NCI-H1048 (cell line): ENCODE data around the gene CPSF3.

Experiments used
- DNase-seq: peaks from one replicate; lab custom pipeline; 2025; lab: John Stamatoyannopoulos, UW

CPSF3 gene

DNA sequence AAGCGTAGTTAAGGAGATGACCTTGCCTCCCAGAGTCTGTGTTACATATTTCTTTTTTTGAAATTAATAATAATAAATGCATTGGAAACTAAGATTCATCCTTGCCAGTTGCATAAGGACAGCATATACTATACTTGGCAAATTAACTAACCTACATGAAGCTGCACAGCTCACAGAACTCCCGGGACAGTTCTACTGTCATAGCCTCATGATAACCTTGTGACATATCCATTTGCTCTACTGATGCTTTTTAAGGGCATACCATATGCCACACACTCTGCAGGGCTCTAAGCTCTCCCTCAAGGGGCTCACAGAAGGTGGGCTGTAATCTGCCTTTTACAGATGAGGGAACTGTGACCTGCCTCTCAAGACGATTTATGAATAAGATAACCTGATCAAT is 3.9 kb upstream of the CPSF3 start:
- no peak for DNase-seq

DNA sequence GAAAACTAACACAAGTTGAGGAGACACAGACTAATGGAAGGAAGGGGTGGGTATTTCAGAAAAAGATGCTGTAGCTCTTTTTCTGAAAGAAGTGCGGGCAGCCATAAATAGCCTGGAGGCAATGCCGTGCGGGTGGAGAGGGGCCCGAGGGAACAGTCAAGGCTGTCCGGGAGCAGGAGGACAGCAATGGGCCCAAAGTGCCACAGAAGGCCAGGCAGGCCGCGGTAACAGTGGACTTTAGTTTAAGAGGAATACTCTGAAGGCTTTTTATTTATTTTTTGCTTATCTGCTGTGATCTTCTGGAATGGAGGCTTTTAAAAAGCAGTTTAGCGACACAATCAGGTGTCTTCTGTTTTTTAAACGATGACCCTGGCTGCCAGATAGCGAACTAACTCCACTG is 3.0 kb upstream of the CPSF3 start:
- no peak for DNase-seq

DNA sequence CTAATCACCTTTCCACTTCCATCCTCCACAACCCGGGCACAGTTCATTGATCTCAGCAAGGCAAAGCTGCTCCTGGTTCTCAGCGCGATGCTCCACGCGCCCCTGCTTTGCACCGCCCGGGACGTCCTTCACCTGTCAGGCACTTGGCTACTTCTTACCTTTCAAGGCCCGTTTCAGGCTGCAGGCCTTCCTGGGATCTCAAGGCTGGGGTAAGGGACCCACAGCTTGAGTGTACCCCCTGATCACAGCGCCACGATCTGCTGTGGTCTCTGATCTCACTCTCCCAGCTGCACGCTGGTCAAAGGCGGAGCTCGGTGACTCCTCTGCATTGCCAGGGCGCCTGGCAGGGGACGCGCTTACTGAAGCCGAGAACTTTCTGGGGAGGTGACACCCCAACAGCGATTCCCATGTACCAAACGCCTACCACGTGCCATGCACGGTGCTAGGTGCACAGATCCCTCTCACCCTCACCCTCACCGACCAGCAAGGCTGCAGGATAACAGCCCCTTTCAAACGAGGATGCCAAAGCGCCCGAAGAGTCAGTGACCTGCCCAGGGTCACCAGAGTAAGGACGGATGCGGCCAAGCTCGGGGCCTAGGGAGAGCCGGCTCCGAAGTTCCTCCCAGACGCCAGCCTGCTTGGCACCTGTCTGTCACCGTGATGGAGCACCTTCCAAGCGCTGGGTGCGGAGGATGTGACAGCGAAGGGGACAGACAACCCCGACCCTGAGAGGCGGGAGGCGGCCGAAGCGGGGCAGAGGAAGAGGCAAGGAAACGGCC is 944 bp upstream of the CPSF3 start:
- no peak for DNase-seq

DNA sequence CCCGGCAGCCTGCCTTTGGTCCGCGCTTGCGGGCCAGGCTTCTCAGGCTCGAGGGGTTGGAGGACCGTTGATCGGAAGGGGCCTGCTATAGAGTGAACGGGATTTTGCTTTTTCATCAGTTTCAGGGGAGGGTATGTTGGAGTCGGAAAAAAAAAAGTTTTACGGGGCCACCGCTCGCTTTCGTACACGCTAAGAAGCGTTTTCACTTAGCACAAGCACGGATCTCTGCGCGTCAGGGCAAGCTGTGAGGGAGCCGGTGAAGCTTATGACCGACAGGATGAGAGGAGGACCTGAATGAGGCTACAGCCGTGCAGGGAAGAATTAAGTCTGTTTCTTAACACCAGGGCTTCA is 443 bp downstream of the CPSF3 start:
- DNase-seq, result no peak

DNA sequence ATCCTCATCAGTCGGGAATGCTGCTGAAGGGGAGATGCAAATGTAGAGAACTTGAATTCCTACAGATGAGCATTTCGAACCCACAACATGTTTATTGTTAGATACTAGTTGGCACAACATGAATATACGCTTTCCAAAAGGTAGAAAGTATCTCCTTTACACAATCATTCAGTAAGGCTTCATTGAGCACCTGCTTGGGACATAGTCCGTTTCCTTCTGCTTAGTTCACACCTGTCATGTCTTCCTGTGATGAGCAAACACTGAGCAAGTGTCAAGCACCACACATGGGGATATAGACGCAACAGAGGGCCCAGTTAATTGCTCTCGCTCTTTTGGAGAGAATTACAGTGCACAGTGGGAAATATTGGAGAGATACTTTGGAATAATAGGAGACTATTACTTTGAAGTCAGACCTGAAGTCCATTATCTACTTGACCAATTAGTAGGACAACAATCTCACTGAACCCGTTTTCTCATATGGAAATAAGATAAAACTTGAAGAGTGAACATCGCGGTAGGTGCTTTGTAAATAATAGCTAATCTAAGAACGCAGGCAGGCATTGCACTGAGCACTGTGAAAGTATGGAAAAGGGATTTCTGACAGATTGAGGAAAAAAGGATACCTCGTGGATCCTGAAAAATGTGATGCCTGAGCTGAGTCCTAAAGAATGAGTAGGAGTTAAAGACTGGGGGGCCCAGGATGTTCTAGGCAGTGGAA is 1.2 kb downstream of the CPSF3 start:
- no peak for DNase-seq

- no peak for DNase-seq
Measured at GRCh38 chr2:9428965-9429577, 5.6 kb downstream of the CPSF3 start.

- no peak for DNase-seq
Measured at GRCh38 chr2:9430316-9431293, 7.2 kb downstream of the CPSF3 start.

GRCh38 chr2:9434489-9434888 is 11.0 kb downstream of the CPSF3 start:
- DNase-seq, result no peak

- DNase-seq, result no peak
Measured at GRCh38 chr2:9439536-9439935, 16.1 kb downstream of the CPSF3 start.

GRCh38 chr2:9440058-9440727 is 16.7 kb downstream of the CPSF3 start:
- DNase-seq, result no peak

- no peak for DNase-seq
Measured at GRCh38 chr2:9441556-9441955, 18.1 kb downstream of the CPSF3 start.

GRCh38 chr2:9443526-9443925 is 20.1 kb downstream of the CPSF3 start:
- no peak for DNase-seq

- no peak for DNase-seq
Measured at GRCh38 chr2:9445089-9445488, 21.6 kb downstream of the CPSF3 start.

DNA sequence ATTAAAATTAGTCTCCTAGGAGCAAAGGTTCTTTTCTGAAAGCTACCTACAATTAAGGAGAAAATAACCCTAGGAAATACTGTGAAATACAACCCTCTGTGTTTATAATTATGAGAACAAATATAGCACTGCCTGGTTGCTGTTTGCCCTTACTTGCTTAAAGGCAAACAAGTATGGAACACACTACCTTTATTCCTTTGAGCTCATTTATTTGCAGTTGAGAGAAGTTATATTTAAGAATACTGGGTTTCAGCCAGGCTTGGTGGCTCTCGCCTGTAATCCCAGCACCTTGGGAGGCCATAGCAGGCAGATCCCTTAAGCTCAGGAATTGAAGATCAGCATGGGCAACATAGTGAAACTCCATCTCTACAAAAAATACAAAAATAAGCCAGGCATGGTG is 27.8 kb downstream of the CPSF3 start:
- DNase-seq, result no peak

GRCh38 chr2:9460441-9461017 is 37.1 kb downstream of the CPSF3 start:
- no peak for DNase-seq

GRCh38 chr2:9461079-9461478 is 37.6 kb downstream of the CPSF3 start:
- no peak for DNase-seq

DNA sequence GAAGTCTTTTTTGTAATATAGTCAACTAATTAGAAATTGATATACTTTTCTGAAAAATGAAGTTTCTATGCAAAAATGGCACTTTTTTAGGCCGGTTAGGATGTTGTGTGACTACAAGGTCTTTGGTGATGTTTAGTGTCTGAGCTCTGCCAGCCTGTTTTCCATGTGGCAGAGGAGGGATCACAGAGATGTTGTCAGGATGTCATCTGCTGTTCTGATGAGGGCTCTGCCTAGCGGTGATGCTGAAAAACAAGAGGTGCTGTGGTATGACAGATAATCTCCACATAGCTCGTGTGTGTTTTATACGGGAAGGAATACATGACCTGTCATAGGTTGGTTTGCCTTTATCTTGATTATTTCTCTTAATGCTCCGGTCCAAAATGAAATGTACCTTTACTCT is 38.9 kb downstream of the CPSF3 start:
- DNase-seq, result no peak

GRCh38 chr2:9462886-9463697 is 39.6 kb downstream of the CPSF3 start:
- DNase-seq, result no peak

DNA sequence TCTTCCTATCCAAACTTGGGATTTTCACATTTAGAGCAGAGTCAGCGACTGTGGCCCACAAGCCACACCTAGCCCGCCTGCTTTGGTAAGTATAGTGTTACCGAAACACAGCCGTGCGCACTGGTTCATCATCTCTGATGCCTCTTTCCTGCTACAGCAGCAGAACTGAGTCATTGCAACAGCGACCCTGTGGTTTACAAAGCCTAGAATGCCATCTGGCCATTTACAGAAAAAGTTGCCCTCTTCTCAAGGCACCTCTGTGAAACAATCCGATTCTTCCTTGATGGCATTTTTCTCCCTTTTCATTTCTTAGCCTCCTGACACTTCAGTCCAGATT is 40.2 kb downstream of the CPSF3 start:
- DNase-seq, result no peak

DNA sequence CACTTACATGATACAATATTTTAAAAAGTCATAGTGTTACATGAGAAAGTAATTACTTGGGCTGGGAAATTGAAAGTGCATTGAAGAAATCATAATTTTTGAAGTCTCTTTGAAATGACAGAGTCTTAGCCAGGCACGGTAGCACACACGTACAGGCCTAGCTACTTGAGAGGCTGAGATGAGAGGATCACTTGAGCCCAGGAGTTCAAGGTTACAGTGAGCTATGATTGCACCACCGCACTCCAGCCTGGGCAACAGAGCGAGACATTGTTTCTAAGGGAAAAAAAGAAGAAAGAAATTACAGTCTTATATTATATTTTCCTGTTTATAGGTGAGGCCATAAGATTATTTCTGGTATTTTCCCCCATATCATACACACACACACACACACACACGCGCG is 41.7 kb downstream of the CPSF3 start:
- DNase-seq, result no peak
